ENCODE data around the gene HCRT. TPM values are rescaled to one million over a fixed set of nuclear protein-coding genes. Genes with fewer than 3 reads are reported as not detected.
"Not testable (repeated sequence)": the region's sequence is repeated elsewhere in the genome, so short reads cannot be mapped to it uniquely, and the experiment has no call there.

The HCRT gene
- total RNA-seq, 1 donor from 2014 or later, result not detected

DNA sequence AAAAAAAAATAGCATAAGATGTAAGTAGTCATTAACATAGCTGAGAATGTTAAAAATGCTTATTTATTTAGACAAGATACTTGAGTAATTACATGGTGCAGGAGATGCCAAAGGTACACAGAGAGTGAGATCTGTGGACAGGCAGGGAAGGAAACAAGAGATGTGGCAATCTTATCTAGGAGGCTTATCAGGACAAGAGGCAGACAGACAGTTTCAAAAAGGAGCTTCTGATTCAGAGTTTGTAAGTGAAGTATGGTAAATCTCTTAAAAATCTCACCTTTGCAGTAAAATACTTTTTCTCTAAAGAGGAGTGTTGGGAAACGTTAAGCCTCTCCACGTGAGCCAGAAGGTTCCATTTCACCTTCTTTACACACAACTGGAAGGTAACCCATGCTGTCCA, 28.9 kb upstream of the HCRT start:
- Histone ChIP-seq H3K9ac (ENCODE audit: low read depth in 1 of 3, low read length in 3 of 3) (no peak overlapping the region), H3K27ac (ENCODE audit: low read depth, low read length) (no peak overlapping the region), H3K4me1 (ENCODE audit: control insufficient read depth in 3 of 3, insufficient read depth in 3 of 3, low read length in 3 of 3) (peaks cover 12 to 20% (median 16%) of the 10 kb centered on the region in 3 donors), H3K27me3 (ENCODE audit: control insufficient read depth in 3 of 3, insufficient read depth in 3 of 3, low read length in 3 of 3) (no peaks in the 10 kb centered on the region), H3K36me3 (ENCODE audit: control insufficient read depth in 3 of 3, insufficient read depth in 3 of 3, low read length in 3 of 3) (peaks cover 32 to 63% (median 50%) of the 10 kb centered on the region in 3 donors), H3K4me3 (ENCODE audit: low read length in 3 of 3) (no peak overlapping the region), H3K9me3 (ENCODE audit: control insufficient read depth in 3 of 3, low read length in 3 of 3) (no peaks in the 10 kb centered on the region)

DNA sequence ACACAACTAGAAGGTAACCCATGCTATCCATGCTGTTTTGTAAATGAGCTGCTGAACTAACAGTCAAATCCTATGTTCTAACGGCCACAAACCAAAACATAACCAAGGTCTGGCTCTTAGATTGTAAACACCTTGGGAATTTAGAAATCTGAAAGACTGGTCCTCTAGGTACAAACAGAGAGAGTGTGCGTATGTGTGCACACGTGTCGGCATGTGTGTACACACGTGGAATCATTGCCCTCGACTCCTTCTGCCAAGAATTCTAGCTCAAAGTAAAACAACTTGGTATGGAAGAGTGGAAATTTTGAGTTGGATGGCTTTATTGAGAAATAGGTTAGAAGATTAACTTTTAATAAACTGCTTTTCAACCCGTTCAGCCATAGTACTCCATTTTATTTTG, 27.1 kb upstream of the HCRT start:
- no peaks in the 10 kb centered on the region for H3K27me3 ChIP-seq (ENCODE audit: control insufficient read depth in 3 of 3, insufficient read depth in 3 of 3, low read length in 3 of 3)
- peaks cover 30 to 56% (median 49%) of the 10 kb centered on the region in 3 donors for H3K36me3 ChIP-seq (ENCODE audit: control insufficient read depth in 3 of 3, insufficient read depth in 3 of 3, low read length in 3 of 3)
- H3K27ac ChIP-seq (ENCODE audit: low read depth, low read length), result peak overlapping the region; percentile 67
- H3K9ac ChIP-seq (ENCODE audit: low read depth in 1 of 3, low read length in 3 of 3), result peak overlapping the region in 2 of 3 donors; percentile 0 to 61
- peaks cover 12 to 20% (median 16%) of the 10 kb centered on the region in 3 donors for H3K4me1 ChIP-seq (ENCODE audit: control insufficient read depth in 3 of 3, insufficient read depth in 3 of 3, low read length in 3 of 3)
- H3K4me3 ChIP-seq (ENCODE audit: low read length in 3 of 3), result no peak overlapping the region
- no peaks in the 10 kb centered on the region for H3K9me3 ChIP-seq (ENCODE audit: control insufficient read depth in 3 of 3, low read length in 3 of 3)

DNA sequence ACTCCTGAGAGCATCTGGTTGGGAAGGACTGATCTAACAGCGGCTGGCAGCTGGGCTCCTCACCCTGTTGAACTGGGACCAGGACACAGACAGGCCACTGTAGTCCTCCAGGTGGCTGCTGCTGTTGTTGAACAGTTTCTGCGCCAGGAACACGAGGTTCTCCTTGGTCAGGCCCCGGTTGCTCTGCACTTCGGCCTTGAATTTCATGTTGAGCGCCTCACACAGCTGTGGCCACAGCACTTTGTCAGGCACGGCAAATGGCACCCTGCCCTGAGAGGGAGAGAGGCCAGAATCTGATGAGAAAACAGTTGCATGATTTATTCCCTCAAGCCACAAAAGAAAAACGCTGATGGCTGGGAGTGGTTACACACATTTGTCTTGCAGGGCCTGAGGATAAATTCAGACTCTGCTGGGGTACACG, 26.7 kb upstream of the HCRT start:
- H3K9ac ChIP-seq (ENCODE audit: low read depth in 1 of 3, low read length in 3 of 3), result peak overlapping the region in 1 of 3 donors; percentile 61
- H3K4me1 ChIP-seq (ENCODE audit: control insufficient read depth in 3 of 3, insufficient read depth in 3 of 3, low read length in 3 of 3), result peaks cover 12 to 20% (median 16%) of the 10 kb centered on the region in 3 donors
- not testable (repeated sequence) for H3K27me3 ChIP-seq (ENCODE audit: control insufficient read depth in 3 of 3, insufficient read depth in 3 of 3, low read length in 3 of 3); H3K4me3 ChIP-seq (ENCODE audit: low read length in 3 of 3); H3K9me3 ChIP-seq (ENCODE audit: control insufficient read depth in 3 of 3, low read length in 3 of 3)
- H3K27ac ChIP-seq (ENCODE audit: low read depth, low read length), result peak overlapping the region; percentile 67
- peaks cover 29 to 56% (median 47%) of the 10 kb centered on the region in 3 donors for H3K36me3 ChIP-seq (ENCODE audit: control insufficient read depth in 3 of 3, insufficient read depth in 3 of 3, low read length in 3 of 3)

DNA sequence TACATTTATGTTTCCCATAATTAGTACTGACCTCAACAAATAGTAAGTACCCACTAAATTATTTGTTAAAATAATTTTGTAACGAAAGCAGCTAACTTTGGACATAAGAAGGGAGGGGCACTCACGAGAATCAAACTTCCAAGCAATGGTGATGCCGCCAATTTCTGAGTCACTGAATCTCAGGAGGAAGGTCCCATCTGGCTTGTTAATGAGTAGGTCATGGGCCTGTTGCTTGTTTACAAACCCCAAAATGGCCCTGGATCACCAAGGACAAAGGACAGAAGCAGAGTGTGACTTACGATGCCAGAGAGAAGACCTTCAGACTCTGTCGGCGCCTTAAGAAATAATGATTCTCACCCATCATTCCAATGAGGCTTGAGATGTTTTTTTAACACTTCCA, 24.8 kb upstream of the HCRT start:
- Histone ChIP-seq H3K4me3 (ENCODE audit: low read length in 3 of 3) (no peak overlapping the region), H3K36me3 (ENCODE audit: control insufficient read depth in 3 of 3, insufficient read depth in 3 of 3, low read length in 3 of 3) (peaks cover 25 to 53% (median 44%) of the 10 kb centered on the region in 3 donors), H3K4me1 (ENCODE audit: control insufficient read depth in 3 of 3, insufficient read depth in 3 of 3, low read length in 3 of 3) (peaks cover 12 to 20% (median 16%) of the 10 kb centered on the region in 3 donors), H3K27ac (ENCODE audit: low read depth, low read length) (no peak overlapping the region), H3K9me3 (ENCODE audit: control insufficient read depth in 3 of 3, low read length in 3 of 3) (no peaks in the 10 kb centered on the region), H3K27me3 (ENCODE audit: control insufficient read depth in 3 of 3, insufficient read depth in 3 of 3, low read length in 3 of 3) (no peaks in the 10 kb centered on the region), H3K9ac (ENCODE audit: low read depth in 1 of 3, low read length in 3 of 3) (no peak overlapping the region)

DNA sequence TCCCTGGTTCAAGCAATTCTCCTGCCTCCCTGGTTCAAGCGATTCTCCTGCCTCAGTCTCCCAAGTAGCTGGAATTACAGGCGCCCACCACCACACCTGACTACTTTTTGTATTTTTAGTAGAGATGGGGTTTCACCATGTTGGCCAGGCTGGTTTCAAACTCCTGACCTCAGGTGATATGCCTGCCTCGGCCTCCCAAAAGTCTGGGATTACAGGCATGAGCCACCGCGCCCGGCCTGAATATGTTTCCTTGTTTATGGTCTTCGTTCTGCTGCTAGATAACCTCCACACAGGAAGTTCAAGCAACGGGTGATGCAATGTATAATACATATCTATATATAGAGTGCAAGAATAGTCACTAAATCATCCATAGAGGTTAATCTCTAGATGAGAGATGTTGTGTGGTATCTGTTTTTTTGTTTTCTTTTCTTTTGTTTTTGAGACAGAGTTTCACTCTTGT, 20.9 kb upstream of the HCRT start:
- peaks cover 44 to 72% (median 61%) of the 10 kb centered on the region in 3 donors for H3K36me3 ChIP-seq (ENCODE audit: control insufficient read depth in 3 of 3, insufficient read depth in 3 of 3, low read length in 3 of 3)
- H3K9ac ChIP-seq (ENCODE audit: low read depth in 1 of 3, low read length in 3 of 3); H3K4me3 ChIP-seq (ENCODE audit: low read length in 3 of 3); H3K27ac ChIP-seq (ENCODE audit: low read depth, low read length); H3K27me3 ChIP-seq (ENCODE audit: control insufficient read depth in 3 of 3, insufficient read depth in 3 of 3, low read length in 3 of 3); H3K4me1 ChIP-seq (ENCODE audit: control insufficient read depth in 3 of 3, insufficient read depth in 3 of 3, low read length in 3 of 3); H3K9me3 ChIP-seq (ENCODE audit: control insufficient read depth in 3 of 3, low read length in 3 of 3): not testable (repeated sequence)

DNA sequence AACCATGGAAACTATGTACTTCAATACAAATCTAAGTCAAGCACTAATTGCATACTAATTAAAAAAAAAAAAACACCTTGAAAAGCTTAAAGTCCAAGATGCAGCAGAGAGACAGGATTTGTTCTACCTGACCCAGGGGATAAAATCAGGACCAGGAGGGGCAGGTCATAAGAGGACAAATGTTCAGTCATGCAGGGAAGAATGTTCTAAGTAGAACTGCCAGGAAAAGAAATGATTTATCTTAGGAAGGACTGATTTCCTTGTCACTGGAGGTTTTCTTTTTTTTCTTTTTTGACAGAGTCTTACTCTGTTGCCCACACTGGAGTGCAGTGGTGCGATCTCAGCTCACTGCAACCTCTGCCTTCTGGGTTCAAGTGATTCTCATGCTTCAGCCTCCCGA, 18.1 kb upstream of the HCRT start:
- H3K4me3 ChIP-seq (ENCODE audit: low read length in 3 of 3), result no peak overlapping the region
- peaks cover 0 to 2% (median 0%) of the 10 kb centered on the region in 3 donors for H3K4me1 ChIP-seq (ENCODE audit: control insufficient read depth in 3 of 3, insufficient read depth in 3 of 3, low read length in 3 of 3)
- H3K9me3 ChIP-seq (ENCODE audit: control insufficient read depth in 3 of 3, low read length in 3 of 3), result no peaks in the 10 kb centered on the region
- H3K27ac ChIP-seq (ENCODE audit: low read depth, low read length), result no peak overlapping the region
- H3K36me3 ChIP-seq (ENCODE audit: control insufficient read depth in 3 of 3, insufficient read depth in 3 of 3, low read length in 3 of 3), result peaks cover 38 to 68% (median 55%) of the 10 kb centered on the region in 3 donors
- no peaks in the 10 kb centered on the region for H3K27me3 ChIP-seq (ENCODE audit: control insufficient read depth in 3 of 3, insufficient read depth in 3 of 3, low read length in 3 of 3)
- no peak overlapping the region for H3K9ac ChIP-seq (ENCODE audit: low read depth in 1 of 3, low read length in 3 of 3)

DNA sequence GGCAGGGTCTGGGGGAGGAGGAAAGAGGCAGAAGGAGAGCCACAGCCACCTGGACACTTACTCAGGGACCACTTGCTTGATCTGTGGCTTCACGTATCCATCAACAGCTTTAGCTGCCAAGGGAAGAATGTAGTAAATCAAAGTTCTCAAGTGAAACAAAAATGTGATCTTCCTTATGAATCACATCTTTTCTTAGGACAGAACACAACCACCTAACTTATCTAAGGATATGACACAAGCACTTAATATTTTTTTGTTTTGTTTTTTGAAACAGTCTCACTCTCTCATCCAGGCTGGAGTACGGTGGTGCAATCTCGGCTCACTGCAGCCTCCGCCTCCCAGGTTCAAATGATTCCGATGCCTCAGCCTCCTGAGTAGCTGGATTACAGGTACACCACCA, 17.4 kb upstream of the HCRT start:
- Histone ChIP-seq H3K27ac (ENCODE audit: low read depth, low read length) (no peak overlapping the region), H3K27me3 (ENCODE audit: control insufficient read depth in 3 of 3, insufficient read depth in 3 of 3, low read length in 3 of 3) (no peaks in the 10 kb centered on the region), H3K4me3 (ENCODE audit: low read length in 3 of 3) (no peak overlapping the region), H3K9ac (ENCODE audit: low read depth in 1 of 3, low read length in 3 of 3) (no peak overlapping the region), H3K36me3 (ENCODE audit: control insufficient read depth in 3 of 3, insufficient read depth in 3 of 3, low read length in 3 of 3) (peaks cover 38 to 68% (median 54%) of the 10 kb centered on the region in 3 donors), H3K4me1 (ENCODE audit: control insufficient read depth in 3 of 3, insufficient read depth in 3 of 3, low read length in 3 of 3) (peaks cover 0 to 2% (median 0%) of the 10 kb centered on the region in 3 donors), H3K9me3 (ENCODE audit: control insufficient read depth in 3 of 3, low read length in 3 of 3) (no peaks in the 10 kb centered on the region)

DNA sequence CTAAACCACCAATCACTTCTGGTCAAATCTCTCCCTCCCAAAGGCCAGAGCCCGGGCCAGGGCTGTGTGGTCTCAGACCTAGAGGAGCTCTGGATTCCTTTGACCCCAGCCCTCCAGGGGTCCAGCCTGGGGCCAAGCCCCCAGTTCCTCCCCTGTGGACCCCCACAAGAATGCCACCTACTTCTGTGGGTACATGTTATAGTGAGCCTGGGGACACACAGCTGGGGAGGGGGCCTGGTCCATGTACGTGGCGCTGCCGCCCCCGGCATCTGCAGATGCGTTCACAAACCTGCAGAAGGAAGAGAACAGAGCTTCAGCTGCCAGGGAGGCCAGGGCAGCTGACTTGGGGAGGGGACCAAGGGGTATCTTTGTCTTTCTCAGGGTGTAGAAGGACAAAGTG, 16.9 kb upstream of the HCRT start:
- H3K36me3 ChIP-seq (ENCODE audit: control insufficient read depth in 3 of 3, insufficient read depth in 3 of 3, low read length in 3 of 3), result peaks cover 34 to 63% (median 49%) of the 10 kb centered on the region in 3 donors
- no peak overlapping the region for H3K4me3 ChIP-seq (ENCODE audit: low read length in 3 of 3)
- no peaks in the 10 kb centered on the region for H3K9me3 ChIP-seq (ENCODE audit: control insufficient read depth in 3 of 3, low read length in 3 of 3)
- H3K27me3 ChIP-seq (ENCODE audit: control insufficient read depth in 3 of 3, insufficient read depth in 3 of 3, low read length in 3 of 3), result no peaks in the 10 kb centered on the region
- H3K9ac ChIP-seq (ENCODE audit: low read depth in 1 of 3, low read length in 3 of 3), result no peak overlapping the region
- H3K4me1 ChIP-seq (ENCODE audit: control insufficient read depth in 3 of 3, insufficient read depth in 3 of 3, low read length in 3 of 3), result peaks cover 0 to 2% (median 0%) of the 10 kb centered on the region in 3 donors
- H3K27ac ChIP-seq (ENCODE audit: low read depth, low read length), result no peak overlapping the region

DNA sequence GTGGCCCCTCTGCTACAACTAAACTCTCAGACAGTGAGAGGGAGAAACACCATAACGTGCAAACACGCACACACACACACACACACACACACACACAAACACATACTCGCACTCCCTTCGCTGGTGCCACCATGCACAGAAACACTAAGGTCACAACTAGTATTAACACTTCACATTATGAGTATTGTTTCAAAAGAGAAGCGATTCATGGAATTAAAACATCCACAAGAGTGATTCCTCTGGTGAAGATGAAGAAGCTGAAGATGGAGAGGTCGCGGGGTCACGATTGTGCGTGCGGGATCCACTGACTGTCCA, 16.2 kb upstream of the HCRT start:
- peaks cover 33 to 58% (median 48%) of the 10 kb centered on the region in 3 donors for H3K36me3 ChIP-seq (ENCODE audit: control insufficient read depth in 3 of 3, insufficient read depth in 3 of 3, low read length in 3 of 3)
- no peak overlapping the region for H3K27ac ChIP-seq (ENCODE audit: low read depth, low read length)
- no peaks in the 10 kb centered on the region for H3K9me3 ChIP-seq (ENCODE audit: control insufficient read depth in 3 of 3, low read length in 3 of 3)
- H3K9ac ChIP-seq (ENCODE audit: low read depth in 1 of 3, low read length in 3 of 3), result no peak overlapping the region
- no peaks in the 10 kb centered on the region for H3K27me3 ChIP-seq (ENCODE audit: control insufficient read depth in 3 of 3, insufficient read depth in 3 of 3, low read length in 3 of 3)
- H3K4me3 ChIP-seq (ENCODE audit: low read length in 3 of 3), result no peak overlapping the region
- H3K4me1 ChIP-seq (ENCODE audit: control insufficient read depth in 3 of 3, insufficient read depth in 3 of 3, low read length in 3 of 3), result peaks cover 0 to 2% (median 0%) of the 10 kb centered on the region in 3 donors

DNA sequence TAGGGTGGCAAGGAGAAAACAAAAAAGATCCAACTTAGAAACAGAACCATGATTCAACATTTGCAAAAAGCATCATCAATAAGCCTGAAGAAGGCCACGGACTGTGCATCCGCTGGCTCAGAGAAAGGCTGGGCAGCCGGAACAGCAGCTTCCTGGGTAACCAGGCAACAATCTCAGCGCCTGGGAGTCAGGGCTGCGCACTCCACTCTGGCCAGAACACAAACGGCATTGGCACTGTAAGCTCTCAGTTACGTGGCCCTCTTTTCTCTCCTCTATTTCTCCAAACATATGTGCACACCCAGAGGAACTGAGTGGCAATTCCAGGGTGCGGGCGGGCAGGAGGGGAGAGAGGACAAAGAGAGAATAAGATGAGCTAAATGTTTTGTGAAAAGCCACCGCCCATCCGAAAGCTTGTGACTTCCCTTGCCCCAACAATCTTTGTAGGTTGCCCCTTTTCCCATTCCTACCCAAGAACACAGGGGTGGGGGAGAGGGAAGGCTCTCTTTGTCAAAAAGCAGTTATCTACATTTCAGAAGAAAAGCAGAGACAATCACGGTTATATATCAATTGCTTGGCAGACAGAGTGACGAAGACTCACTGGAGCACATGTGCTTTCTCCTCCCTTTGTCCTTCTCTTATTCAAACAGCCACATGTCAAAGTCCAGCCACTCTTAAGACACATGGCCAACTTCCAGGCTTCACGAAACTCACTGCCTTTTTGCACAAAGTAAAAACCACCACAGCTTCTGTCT, 15.6 kb upstream of the HCRT start:
- Histone ChIP-seq H3K9me3 (ENCODE audit: control insufficient read depth in 3 of 3, low read length in 3 of 3) (no peaks in the 10 kb centered on the region), H3K4me3 (ENCODE audit: low read length in 3 of 3) (no peak overlapping the region), H3K9ac (ENCODE audit: low read depth in 1 of 3, low read length in 3 of 3) (no peak overlapping the region), H3K4me1 (ENCODE audit: control insufficient read depth in 3 of 3, insufficient read depth in 3 of 3, low read length in 3 of 3) (peaks cover 0 to 2% (median 0%) of the 10 kb centered on the region in 3 donors), H3K27ac (ENCODE audit: low read depth, low read length) (no peak overlapping the region), H3K36me3 (ENCODE audit: control insufficient read depth in 3 of 3, insufficient read depth in 3 of 3, low read length in 3 of 3) (peaks cover 33 to 53% (median 48%) of the 10 kb centered on the region in 3 donors), H3K27me3 (ENCODE audit: control insufficient read depth in 3 of 3, insufficient read depth in 3 of 3, low read length in 3 of 3) (no peaks in the 10 kb centered on the region)
